HG03378 (cell line): ENCODE results near the gene ELL.

Experiments used
- ATAC-seq: cut with Tn5 transposase; IDR thresholded peaks from one replicate; pipeline ENCODE4 v1.9.1; 2021; ENCODE audit warnings: mild to moderate bottlenecking, moderate library complexity; ENCODE audit not compliant: unreplicated experiment

Gene ELL

DNA sequence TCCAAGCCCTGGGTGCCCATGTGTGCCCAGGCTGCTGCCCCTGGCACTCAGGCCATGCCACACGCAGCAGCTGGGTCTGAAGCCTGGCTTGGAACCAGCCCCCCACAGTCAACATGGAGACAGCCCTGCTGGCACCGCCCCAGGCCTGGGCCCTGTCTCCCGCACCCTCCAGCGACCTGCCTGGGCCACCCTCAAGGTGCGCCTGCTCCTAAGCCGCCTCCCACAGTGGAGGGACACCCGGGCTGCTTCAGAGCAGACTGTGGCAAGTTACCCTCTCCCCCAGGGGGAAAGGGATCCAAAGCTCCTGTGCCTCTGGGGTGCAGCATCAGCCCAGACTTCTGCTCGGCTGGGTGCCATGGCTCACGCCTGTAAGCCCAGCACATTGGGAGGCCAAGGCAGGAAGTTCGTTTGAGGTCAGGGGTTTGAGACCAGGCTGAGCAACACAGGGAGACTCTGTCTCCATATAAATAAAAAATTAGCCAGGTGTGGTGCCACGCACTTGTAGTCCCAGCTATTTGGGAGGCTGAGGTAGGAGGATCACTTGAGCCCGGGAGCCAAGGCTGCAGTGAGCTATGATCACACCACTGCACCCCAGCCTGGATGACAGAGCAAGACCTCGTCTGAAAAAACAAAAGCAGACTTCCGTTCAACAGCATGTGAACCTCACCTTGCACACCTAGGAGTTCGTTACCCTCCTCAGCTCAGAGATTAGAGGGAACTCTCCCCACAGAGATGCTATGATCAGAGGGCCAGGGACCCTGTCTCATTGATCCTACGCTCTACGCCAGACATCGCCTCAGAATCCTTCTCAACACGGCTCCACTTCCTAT, 15.6 kb downstream of the ELL start:
- ATAC-seq: no peak

DNA sequence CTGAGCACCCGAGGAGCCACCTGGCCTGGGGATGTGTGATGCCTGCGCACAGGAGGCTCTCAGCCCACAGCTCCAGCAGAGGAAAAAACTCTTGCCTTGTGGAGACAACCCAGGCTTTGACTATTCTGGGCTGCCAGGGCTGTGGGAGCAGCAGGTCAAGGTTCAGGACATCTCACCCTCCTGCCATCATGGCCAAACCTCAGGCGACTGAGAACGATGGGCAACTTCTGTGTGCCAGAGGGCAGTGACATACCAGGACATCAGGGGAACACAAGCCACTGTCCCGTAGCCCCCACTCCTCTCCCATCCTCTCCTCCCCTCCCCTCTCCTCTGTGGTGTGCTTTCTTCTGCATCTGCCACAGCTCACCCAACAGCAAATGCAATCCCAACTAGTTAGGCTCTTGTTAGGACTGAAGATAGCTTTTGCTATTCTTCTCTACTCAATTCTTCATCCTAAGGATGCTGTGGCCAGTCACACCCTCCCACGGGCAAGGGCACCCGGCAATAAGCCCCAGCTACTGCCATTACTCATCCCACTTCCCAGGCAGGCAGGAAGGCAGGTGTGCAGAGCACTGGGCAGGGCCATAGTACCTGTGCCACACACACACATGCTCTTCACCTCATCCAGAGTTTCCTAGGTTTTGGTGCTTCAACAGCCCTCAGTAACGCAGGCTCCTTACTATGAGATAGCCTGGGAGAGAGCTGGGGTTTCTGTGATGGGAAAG, 16.8 kb downstream of the ELL start:
- ATAC-seq: no peak

DNA sequence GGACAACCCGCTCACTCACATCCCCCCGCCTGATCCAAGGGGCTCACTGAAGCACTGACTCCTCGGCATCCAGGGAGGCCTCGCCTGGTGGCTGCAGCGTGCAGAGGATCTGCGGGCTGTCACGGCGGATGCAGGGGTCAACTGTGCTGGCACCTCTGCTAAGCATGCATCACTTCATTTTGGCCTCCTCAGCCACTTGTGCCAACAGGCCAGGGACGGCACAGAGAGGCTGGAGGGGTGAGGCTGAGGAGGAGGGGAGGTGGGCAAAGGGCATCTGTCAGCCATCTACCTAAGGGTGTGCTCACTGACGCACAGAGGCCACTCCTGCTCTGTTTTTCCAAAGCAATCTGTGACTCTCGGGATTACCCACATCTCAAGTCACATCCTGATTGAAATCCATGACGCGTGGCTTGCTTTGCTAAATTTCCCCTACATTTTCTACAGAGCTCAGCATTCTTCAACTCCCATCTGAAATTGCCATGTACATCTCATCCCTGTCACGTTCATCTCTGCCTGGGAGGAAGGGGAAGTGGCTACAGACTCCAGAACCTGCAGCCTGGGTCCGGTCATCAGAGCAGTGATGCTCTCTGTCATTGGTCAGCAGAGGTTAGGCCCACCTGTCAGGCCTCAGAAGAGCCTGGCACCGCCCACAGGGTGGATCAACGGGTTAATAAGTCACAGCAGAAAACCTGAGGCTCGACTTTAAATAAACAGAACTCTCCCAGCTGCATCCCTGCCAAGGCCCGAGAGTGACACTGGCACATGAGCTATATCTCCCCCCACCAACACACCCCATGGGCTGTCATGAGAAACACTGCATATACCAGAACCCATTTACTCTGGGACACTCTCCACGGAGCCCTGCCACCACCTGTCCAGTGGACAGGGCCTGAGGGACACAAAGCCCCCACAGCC, 17.6 kb downstream of the ELL start:
- no peak for ATAC-seq

DNA sequence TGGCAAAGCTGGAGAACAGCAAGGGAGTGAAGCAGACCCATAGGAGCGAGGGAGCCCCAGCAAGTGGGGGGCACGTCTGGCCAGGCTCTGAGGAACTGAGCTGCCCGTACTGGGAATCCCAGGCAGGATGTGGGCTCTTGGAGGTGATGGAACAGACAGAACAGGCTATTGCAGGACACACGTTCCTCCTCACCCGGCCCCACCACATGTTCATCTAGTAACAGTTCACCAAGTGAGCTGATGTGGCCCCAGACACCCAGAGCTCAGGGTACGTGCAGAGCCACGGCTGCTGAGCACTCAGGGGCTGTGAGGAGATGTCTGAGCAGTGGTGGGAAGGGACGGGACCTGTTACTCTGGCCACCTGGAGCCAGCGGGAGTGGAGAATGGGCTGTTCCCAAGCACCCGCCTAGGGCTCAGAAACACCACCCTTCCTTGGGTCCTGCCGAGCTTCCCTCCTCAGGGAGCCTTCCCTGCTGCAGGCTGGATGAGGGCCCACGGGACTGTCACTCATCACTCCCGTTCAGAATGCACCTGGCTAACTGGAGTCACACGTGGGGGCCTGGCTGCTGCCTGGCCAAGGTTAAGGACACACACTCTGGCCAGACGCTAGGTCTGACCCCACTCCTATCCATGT, 18.4 kb downstream of the ELL start:
- ATAC-seq: no peak

DNA sequence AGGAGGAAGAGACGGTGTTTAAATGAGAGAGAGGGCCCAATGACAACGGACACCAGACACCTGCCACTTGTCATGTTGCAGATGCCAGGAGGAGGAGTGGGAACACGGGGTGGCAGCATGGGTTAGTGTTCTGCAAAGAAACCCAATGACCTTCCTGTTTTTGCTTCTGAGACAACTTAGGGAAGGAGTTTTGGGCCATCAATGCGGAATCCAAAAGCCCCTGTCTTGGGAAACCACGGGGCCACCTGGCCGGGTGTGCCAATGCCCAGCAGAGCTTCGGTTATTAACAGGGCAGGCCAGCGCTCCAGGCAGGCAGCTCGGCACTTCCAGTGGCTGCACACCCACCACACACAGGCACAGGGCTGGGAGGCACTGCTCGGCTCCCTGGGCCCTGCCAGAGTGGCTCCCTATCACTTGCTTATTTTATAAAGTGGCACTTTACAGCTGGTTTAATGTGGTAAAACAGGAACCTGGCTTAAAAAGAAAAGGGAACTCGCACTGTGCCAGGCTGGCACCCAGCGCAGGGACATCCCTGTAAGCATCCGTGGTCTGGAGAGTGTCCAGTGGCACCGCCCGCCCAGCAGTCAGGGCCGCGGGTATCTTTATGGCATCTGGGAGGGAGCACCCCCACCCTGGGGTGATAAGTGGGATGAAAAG, 19.1 kb downstream of the ELL start:
- no peak for ATAC-seq

DNA sequence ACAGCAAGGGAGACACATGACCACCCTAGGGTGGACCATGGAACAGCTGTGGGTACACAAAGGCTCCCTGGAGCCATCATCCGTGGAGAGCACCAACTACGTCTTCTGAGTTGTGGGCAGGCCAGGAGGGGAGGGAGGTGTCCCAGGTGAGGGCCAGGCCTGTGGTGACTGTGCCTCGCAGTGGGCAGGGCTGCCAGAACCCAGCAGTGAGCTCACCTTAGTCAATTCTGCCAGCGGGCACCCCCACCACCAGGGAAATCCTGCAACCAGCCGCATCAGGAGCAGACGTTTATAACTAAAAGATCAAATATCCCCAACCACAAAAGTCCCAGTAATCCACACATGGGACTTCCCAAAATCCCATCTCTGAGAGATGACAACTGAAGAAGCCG, 19.6 kb downstream of the ELL start:
- no peak for ATAC-seq

DNA sequence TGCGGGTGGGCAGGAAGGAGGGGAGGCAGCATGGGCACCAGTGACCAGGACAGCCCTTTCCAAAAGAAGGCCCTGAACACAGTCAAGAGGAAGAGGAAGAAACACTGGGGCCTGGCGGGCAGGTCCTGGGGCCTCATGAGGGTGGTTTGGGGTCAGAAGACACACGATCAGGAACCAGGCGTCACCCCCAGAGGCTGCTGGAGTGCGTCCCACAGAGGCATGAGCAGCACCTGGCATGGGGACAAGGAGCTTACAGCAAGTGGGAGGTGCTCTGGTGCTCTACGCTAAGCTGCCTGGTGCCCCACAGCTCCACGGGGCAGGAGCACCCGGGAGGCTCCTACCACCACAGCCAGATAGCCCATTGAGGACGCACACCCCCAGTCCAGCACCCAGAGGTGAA, 20.0 kb downstream of the ELL start:
- no peak for ATAC-seq

DNA sequence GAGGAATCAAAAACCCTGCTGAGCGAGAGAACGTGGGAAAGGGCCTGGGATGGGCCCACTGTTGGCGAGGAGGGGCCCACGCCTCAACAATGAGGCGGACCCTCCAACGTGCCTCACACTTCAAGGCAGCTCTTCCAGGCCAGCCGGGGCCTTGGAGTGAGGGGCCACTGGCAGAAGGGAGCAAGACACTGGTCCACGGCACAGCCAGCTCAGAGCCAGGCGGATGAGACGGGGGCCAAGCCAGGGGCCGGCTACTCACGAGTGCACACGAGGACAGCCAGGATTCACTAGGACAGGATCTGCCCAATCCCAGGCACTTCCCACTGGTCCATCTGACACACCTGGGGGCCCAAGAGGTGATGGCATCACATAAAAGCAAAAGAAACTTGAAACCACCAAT, 20.5 kb downstream of the ELL start:
- no peak for ATAC-seq

DNA sequence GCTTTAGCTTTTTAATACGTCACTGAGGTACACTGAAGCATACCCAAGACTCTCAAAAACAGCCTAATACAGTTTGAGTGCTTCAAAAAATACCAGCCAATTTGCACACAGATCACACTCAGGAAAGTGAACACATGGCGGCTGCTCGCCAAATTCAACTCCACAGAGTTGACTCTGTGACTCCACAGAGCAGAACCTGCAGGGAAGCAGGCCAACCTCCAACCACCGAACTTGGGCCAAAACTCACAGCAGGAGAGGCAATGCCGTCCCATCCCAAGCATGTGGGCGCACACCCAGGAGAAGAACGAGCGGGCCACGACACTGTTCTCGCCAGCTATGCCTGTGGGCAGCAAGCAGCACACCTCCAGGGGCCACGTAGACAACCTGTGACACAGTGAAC, 21.1 kb downstream of the ELL start:
- no peak for ATAC-seq

DNA sequence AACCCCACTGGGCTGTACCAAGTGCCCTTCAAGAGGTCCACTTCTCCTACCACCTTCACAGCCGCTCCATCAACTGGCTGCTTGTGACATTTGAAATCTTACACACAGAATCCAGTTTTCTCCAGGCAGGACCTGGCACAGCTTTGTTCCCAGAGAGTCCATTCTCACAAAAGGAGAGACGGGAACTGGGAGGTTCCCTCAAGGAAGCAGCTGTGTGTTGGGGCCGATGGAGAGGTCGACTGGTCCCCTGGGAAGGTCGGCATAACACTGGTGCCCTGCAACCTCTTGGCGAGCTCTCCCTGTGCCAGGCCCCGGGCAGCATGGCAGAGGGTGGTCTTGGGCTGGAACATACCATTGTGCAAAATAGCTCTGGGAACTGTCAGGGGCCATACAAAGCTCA, 21.5 kb downstream of the ELL start:
- ATAC-seq: no peak

DNA sequence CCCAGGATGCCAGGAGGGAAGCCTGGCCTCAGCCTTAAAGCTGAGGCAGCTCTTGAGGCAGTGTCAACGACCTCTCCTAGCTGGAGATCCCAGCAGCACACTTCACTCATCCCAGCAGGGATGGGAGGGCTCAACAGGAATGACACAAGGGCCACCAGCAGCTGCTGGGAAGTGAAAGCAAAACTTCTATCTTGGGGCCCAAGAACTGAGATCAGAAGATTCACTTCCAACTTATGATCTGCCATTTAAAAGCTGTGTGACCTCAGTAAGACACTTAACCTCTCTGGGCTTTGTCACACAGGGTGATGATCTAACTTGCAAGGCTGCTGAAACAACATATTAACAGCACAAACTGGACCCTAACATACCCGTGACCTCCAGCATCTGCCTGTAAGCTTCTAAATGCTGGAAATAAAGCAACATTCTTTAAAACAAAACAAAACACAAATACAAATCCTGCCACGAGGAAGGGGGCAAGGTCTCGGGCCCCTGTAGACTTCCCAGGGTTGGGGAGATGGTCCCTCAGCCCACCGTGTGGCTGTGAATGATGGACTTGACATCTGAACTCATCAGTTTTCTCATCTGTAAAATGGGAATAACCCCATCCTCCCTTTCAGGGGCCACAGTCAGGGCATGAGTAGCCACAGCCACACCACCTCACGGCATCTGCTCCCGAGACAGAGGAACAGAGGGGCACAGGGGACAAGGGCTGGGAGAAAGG, 22.7 kb downstream of the ELL start:
- no peak for ATAC-seq

DNA sequence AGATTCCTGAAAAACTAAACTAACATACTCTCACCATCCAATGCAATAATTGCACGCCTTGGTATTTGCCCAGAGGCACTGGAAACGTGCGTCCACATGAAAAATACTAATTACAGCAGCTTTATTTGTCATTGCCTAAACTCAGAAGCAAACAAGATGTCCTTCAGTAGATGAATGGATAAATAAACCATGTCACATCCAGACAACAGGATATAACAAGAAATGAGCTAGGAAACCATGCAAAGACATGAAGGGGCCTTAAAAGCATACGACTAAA, 25.0 kb downstream of the ELL start:
- ATAC-seq: no peak

DNA sequence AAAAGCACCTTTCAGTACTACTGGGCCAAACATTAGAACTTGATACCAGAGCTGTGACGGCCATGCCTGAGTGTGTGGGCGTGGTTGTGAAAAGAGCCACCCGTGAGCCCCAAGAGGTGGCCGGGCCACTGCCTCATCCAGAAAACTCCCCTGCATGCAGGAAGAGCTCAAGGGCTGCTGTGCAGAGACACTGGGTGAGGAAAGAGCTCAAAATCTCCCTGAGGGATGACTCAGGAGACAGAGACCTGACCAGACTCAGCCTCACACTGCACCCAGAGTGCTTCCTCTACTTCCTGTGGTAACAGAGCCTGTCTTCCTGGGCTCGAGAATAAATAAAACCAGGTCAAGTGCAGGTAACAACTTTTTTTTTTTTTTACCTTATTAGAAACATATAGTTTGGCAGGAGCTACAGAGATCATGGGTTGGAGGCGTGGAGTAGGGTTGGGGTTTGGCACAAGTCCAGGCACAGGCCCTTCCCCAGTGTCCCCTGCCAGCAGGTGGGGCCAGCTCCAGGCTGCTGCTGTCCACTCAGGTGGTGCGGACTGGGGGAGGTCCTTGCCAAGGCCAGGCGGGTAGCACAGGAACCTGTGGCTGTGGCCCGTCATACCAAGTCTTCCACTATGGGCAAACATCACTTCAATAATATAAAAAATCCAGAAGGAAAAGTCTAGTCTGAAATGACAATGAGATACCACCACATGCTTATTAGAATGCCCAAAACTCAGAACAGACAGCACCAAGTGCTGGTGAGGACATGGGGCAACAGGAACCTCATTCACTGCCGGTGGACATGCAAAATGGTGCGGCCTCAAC, 25.5 kb downstream of the ELL start:
- ATAC-seq: no peak

DNA sequence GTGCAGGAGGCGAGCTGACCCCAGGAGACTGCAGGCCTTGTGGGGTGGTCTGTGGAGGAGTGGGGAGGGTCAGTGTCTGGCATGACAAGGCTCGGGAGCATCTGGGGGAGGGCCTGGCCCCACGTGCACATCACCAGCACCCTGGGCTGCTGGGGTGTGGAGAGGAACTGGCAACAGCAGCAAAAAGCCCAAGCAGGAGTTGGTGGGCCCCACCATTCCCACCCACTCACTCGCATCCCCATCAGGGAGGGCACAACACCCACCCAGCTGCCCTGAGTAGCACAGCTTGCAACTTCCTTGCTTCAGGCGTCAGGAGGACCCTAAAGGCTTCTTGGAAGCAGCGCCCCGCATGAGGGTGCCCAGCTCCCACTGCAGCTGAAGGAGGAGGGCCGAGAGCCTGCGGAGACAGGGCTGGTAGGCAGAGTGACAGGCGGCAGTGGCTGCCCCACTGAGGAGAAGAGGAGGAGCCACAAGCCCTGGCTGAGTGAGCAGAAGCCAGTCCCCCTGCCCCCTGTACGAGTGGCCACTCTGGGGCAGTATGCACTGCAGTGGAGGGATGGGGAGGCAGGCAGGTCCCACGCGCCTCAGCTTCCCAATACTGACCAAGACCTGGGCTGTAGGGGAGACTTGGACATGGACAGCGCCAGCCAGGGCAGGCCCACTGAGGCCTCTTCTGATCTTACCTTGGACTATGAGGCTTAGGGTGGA, 26.5 kb downstream of the ELL start:
- ATAC-seq: no peak

DNA sequence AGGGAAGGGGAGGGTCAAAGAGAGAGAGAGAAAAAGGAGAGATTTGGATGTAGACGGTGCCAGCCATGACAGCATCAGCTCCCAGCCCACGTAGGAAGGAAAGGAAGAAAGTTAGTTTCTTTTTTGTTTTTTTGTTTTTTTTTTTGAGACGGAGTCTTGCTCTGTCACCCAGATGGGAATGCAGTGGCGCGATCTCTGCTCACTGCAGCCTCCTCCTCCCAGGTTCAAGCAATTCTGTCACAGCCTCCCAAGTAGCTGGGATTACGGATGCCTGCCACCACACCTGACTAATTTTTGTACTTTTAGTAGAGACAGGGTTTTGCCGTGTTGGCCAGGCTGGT, 27.6 kb downstream of the ELL start:
- no peak for ATAC-seq

DNA sequence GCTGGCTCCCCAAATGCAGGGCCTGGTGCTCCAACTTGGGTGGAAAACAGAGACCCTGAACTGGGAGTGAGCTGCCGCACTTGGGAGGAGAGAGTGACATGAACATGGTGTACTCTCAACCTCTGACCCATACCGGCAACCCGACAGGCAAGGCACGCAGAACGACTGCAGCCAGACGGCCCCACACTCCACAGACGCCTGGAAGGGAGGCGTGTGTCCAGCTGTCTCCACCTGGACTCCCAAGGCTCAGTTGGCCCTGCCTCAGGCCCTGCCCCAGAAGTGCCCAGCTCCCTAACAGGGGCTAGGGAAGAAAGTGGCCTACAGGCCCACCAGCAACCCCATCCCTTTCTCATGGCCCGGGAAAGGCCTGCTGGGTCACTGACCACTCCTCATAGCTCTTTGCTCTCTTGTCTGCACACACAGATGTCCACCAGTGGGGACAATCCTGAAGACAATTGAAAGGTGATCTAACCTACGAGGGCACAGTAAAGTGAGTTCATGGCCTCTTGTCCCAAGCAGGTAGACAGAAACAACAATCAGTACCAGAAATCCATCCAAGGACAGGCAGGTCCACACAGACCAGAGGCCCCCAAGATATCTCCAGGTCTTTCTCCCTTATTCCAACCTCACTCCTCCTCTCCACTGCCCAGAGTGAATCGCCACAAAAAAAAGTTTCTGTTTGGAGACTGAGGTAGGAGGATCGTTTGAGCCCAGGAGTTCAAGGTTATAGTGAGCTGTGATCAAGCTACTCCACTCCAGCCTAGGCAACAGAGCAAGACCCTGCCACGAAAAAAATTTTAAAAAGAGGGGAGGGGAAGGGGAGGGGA, 28.2 kb downstream of the ELL start:
- ATAC-seq: no peak

DNA sequence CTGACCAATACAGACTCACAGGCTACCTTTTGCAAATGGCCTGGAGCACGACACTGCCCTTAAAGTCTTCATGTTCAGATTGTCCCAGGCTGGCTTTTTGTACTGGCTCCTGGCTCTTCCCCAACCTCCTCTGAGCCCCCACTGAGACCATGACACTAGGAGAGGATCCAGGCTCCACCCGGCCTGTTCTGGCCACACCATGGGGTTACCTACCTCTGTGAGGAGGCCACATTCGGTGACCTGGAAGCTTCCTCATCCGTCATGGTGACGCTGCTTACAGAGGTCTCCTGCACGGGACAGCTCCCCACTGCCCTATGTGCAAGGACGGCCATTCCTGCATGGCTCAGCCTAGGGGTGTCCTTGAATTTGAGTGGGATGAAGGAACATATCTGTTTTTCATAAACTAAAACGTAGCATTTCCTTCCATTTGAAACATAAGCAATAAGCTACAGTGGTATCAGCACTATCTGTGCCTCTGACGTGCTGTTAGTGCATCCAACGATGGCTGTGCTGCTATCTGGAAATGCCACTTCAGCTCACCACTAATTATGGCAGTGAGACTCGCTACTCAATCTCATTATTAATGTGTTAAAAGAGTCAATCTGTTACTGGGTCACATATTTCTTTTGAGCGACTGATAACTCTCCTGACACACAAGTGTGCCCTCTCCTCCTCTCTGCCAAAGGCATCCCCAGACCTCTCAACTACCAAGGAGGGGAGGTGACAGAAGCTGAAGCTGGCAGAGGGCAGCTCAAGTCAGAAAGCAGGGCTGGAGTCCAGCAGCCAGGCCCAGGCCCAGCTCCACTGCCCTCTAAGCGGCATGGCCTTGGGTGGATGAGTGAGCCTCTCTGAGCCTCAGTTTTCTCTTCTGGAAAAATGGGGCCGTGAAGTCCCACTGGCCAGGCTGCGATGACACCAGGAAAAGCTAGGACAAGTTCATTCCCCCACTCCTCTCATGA, 29.6 kb downstream of the ELL start:
- ATAC-seq: no peak
